Upper lobe of right lung (tissue), 1 donor: ENCODE measurements around the gene MED25. TPM values are rescaled to one million over a fixed set of nuclear protein-coding genes. Genes with fewer than 3 reads are reported as not detected.

ENCODE experiments used
- ATAC-seq: fragments of 200-7000 bp; cut with Tn5 transposase; one replicate; pipeline ENCODE4 v1.9.1; 2020; ENCODE audit warnings: mild to moderate bottlenecking, moderate library complexity
- DNase-seq: peaks from one replicate; pipeline ENCODE4 v3.0.0-alpha.2; 2020
- H3K27ac ChIP-seq: fragments of 200-600 bp; one replicate; pipeline ENCODE4 v1.8.0; 2022
- H3K27me3 ChIP-seq: fragments of 200-600 bp; one replicate; pipeline ENCODE4 v1.8.0; 2022; ENCODE audit warnings: mild to moderate bottlenecking
- H3K36me3 ChIP-seq: fragments of 200-600 bp; one replicate; pipeline ENCODE4 v1.8.0; 2022
- H3K4me1 ChIP-seq: fragments of 200-600 bp; one replicate; pipeline ENCODE4 v1.8.0; 2022
- H3K4me3 ChIP-seq: fragments of 200-600 bp; one replicate; pipeline ENCODE4 v1.8.0; 2022; ENCODE audit warnings: mild to moderate bottlenecking
- H3K9me3 ChIP-seq: fragments of 200-600 bp; one replicate; pipeline ENCODE4 v1.8.0; 2022
- intact Hi-C: fragments of 100-400 bp; cut with DNase I; formaldehyde crosslinking; loops from one replicate; pipeline ENCODE4 v1.11.0; 2022
- total RNA-seq: library from RNA; stranded (reverse); fragmentation: NEBNext Ultra II Directional; extraction: Animal tissue kit (Norgen Biotek cat#: 25700); gene quantifications from one replicate; pipeline ENCODE4 v1.2.1, GENCODE V29; 2021
- TF ChIP-seq, protein P1 (sequence below): fragments of 200-600 bp; IDR thresholded peaks from one replicate; pipeline ENCODE4 v1.8.0; 2022; ENCODE audit warnings: antibody characterized with exemption
- donor health status: DM: no; HTN: yes; CAD: no; lungs with severe emphysema.

Gene MED25
- total RNA-seq, 1 donor from 2014 or later = 45.9 TPM

- intact Hi-C loops = no loop called here
- H3K27me3 ChIP-seq = no peaks in the 10 kb centered on the region
- no peaks in the 10 kb centered on the region for H3K4me1 ChIP-seq
- TF ChIP-seq, protein P1, sequence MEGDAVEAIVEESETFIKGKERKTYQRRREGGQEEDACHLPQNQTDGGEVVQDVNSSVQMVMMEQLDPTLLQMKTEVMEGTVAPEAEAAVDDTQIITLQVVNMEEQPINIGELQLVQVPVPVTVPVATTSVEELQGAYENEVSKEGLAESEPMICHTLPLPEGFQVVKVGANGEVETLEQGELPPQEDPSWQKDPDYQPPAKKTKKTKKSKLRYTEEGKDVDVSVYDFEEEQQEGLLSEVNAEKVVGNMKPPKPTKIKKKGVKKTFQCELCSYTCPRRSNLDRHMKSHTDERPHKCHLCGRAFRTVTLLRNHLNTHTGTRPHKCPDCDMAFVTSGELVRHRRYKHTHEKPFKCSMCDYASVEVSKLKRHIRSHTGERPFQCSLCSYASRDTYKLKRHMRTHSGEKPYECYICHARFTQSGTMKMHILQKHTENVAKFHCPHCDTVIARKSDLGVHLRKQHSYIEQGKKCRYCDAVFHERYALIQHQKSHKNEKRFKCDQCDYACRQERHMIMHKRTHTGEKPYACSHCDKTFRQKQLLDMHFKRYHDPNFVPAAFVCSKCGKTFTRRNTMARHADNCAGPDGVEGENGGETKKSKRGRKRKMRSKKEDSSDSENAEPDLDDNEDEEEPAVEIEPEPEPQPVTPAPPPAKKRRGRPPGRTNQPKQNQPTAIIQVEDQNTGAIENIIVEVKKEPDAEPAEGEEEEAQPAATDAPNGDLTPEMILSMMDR = no peak
- ATAC-seq (no peak), DNase-seq (no peak)
- H3K4me3 ChIP-seq = no peak overlapping the region
- no peak overlapping the region for H3K27ac ChIP-seq
- H3K9me3 ChIP-seq = no peaks in the 10 kb centered on the region
- peaks cover 53% of the 10 kb centered on the region for H3K36me3 ChIP-seq
Observed at GRCh38 chr19:49827034-49827433, 8.9 kb downstream of the MED25 start.

DNA sequence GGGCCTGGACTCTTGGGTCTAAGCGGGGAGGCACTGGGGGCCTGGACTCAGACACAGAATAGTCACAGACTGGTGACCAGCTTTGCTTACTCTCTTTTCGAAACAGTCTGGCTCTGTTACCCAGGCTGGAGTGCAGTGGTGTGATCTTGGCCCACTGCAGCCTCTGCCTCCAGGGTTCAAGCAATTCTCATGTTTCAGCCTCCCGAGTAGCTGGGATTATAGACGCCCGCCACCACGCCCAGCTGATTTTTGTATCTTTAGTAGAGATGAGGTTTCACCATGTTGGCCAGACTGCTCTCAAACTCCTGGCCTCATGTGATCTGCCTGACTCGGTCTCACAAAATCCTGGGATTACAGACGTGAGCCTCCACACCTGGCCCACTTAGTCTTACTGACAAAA lies 11.1 kb downstream of the MED25 start:
- H3K36me3 ChIP-seq = peaks cover 62% of the 10 kb centered on the region
- intact Hi-C loops = no loop called here
- DNase-seq = no peak
- H3K9me3 ChIP-seq = no peaks in the 10 kb centered on the region
- no peak for ATAC-seq
- no peaks in the 10 kb centered on the region for H3K4me1 ChIP-seq
- no peak overlapping the region for H3K27ac ChIP-seq
- H3K4me3 ChIP-seq = no peak overlapping the region
- TF ChIP-seq, protein P1 = no peak
- H3K27me3 ChIP-seq = no peaks in the 10 kb centered on the region

DNA sequence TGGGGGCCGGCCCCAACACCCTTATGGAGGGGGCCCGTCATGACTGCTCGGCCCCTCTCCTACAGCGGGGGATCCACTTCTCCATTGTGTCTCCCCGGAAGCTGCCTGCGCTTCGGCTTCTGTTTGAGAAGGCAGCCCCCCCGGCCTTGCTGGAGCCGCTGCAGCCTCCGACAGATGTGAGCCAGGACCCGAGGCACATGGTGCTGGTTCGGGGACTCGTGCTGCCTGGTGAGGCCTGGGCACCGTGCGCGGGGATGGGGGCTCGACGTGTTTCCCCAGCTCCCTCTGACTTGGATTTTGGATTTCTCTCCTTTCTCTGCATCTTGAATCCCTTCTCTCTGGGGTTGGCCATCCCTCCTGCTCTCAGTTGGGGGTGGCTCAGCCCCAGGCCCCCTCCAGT lies 11.6 kb downstream of the MED25 start:
- H3K4me1 ChIP-seq = no peaks in the 10 kb centered on the region
- intact Hi-C loops = no loop called here
- H3K36me3 ChIP-seq = peaks cover 65% of the 10 kb centered on the region
- no peak overlapping the region for H3K27ac ChIP-seq
- DNase-seq (no peak), ATAC-seq (no peak)
- H3K27me3 ChIP-seq = no peaks in the 10 kb centered on the region
- no peaks in the 10 kb centered on the region for H3K9me3 ChIP-seq
- TF ChIP-seq, protein P1 = no peak
- H3K4me3 ChIP-seq = no peak overlapping the region

DNA sequence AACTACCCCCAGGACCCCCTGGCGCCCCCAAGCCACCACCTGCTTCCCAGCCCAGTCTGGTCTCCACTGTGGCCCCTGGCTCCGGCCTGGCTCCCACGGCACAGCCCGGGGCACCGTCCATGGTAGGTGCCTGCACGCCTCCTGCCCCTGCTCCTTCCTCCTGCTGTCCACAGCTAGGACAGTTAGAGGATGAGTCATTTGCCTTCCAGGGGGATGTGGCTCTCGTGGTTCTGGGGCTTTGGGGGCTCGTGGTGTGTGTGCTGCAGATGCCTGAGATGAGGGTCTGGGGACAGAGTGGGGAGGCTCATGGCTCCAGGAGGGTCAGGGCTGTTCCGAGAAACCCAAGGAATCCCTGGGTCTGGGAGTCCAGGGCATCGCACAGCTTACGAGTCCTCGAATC lies 12.7 kb downstream of the MED25 start:
- TF ChIP-seq, protein P1 = no peak
- DNase-seq (no peak), ATAC-seq (no peak)
- no peak overlapping the region for H3K27ac ChIP-seq
- H3K4me3 ChIP-seq = no peak overlapping the region
- intact Hi-C loops = no loop called here
- H3K27me3 ChIP-seq = no peaks in the 10 kb centered on the region
- H3K9me3 ChIP-seq = no peaks in the 10 kb centered on the region
- peaks cover 76% of the 10 kb centered on the region for H3K36me3 ChIP-seq
- no peaks in the 10 kb centered on the region for H3K4me1 ChIP-seq

GRCh38 chr19:49831592-49831991 lies 13.5 kb downstream of the MED25 start:
- Histone ChIP-seq H3K27ac (no peak overlapping the region), H3K27me3 (no peaks in the 10 kb centered on the region), H3K4me3 (no peak overlapping the region), H3K9me3 (no peaks in the 10 kb centered on the region), H3K36me3 (peaks cover 84% of the 10 kb centered on the region), H3K4me1 (no peaks in the 10 kb centered on the region)
- DNase-seq (no peak), ATAC-seq (no peak)
- TF ChIP-seq, protein P1 = no peak
- intact Hi-C loops = no loop called here

- Histone ChIP-seq H3K27me3 (no peaks in the 10 kb centered on the region), H3K9me3 (no peaks in the 10 kb centered on the region), H3K27ac (no peak overlapping the region), H3K4me1 (no peaks in the 10 kb centered on the region), H3K4me3 (no peak overlapping the region), H3K36me3 (peaks cover 85% of the 10 kb centered on the region)
- intact Hi-C loops = no loop called here
- DNase-seq (no peak), ATAC-seq (no peak)
- TF ChIP-seq, protein P1 = no peak
Observed at GRCh38 chr19:49832556-49832955, 14.5 kb downstream of the MED25 start.
